Smooth muscle cell (in vitro differentiated cells): ENCODE data around the gene CARM1. TPM values are rescaled to one million over a fixed set of nuclear protein-coding genes. Genes with fewer than 3 reads are reported as not detected.

Source experiments
- DNase-seq: peaks from one replicate; lab custom pipeline; 2025; ENCODE audit not compliant: unreplicated experiment; lab: John Stamatoyannopoulos, UW
- H2AFZ ChIP-seq: fragments of 200-600 bp; sonication (generic); 2 replicates; pipeline ENCODE4 v1.6.0; 2016; ENCODE audit warnings: antibody characterized with exemption, low read depth, mild to moderate bottlenecking
- H3F3A ChIP-seq: fragments of 200-600 bp; sonication (generic); 2 replicates; pipeline ENCODE4 v1.6.0; 2017; ENCODE audit warnings: antibody characterized with exemption, low read depth
- H3K27ac ChIP-seq: fragments of 200-600 bp; sonication (generic); 2 replicates; pipeline ENCODE4 v1.5.1; 2016; ENCODE audit warnings: low read depth, mild to moderate bottlenecking
- H3K27me3 ChIP-seq: fragments of 200-600 bp; sonication (generic); 2 replicates; pipeline ENCODE4 v1.6.1; 2016; ENCODE audit warnings: low read depth, mild to moderate bottlenecking
- H3K36me3 ChIP-seq: fragments of 200-600 bp; sonication (generic); 2 replicates; pipeline ENCODE4 v1.5.1; 2016; ENCODE audit warnings: low read depth
- H3K4me1 ChIP-seq: fragments of 200-600 bp; sonication (generic); 2 replicates; pipeline ENCODE4 v1.5.1; 2016; ENCODE audit warnings: low read depth
- H3K4me2 ChIP-seq: fragments of 200-600 bp; sonication (generic); 2 replicates; pipeline ENCODE4 v1.6.0; 2016; ENCODE audit warnings: mild to moderate bottlenecking
- H3K4me3 ChIP-seq: fragments of 200-600 bp; sonication (generic); 2 replicates; pipeline ENCODE4 v1.5.1; 2016; ENCODE audit warnings: mild to moderate bottlenecking
- H3K79me2 ChIP-seq: fragments of 200-600 bp; sonication (generic); 2 replicates; pipeline ENCODE4 v1.6.0; 2016; ENCODE audit warnings: low read depth, mild to moderate bottlenecking
- H3K9ac ChIP-seq: fragments of 200-600 bp; sonication (generic); 2 replicates; pipeline ENCODE4 v1.6.0; 2016; ENCODE audit warnings: low read depth
- H3K9me3 ChIP-seq: fragments of 200-600 bp; sonication (generic); replicated peaks from 2 replicates; pipeline ENCODE4 v1.5.1; 2016; ENCODE audit warnings: low read depth
- H4K20me1 ChIP-seq: fragments of 200-600 bp; sonication (generic); 2 replicates; pipeline ENCODE4 v1.6.0; 2016; ENCODE audit warnings: low read depth
- WGBS: methylation state at CpG from one replicate; pipeline ENCODE4 v1.1.7; 2016; ENCODE audit warnings: low lambda C conversion rate; 5-methylcytosine and 5-hydroxymethylcytosine counted together
- polyA plus RNA-seq: library from polyadenylated mRNA; unstranded; fragments of >200 nt; fragmentation: Nextera tagmentation; extraction: Ambion mirVana; gene quantifications from 2 replicates; pipeline ENCODE4 v1.2.1, GENCODE V29; 2016
- total RNA-seq: library from RNA; depleted of rRNA; stranded (reverse); fragments of >200 nt; gene quantifications from 2 replicates; pipeline ENCODE4 v1.2.3, GENCODE V29; 2014
- TF ChIP-seq, protein P1 (sequence below): fragments of 200-600 bp; sonication (generic); IDR thresholded peaks from 2 replicates; pipeline ENCODE4 v1.5.1; 2017; ENCODE audit warnings: borderline replicate concordance, mild to moderate bottlenecking, antibody characterized with exemption; ENCODE audit not compliant: insufficient read depth, poor library complexity, severe bottlenecking

Gene CARM1
- total and polyA plus RNA-seq, 2 experiments from 2014 or later: 22.7 to 39.3 TPM

- WGBS: 74% methylated on average over 11 of the region's 11 CpGs
- Histone ChIP-seq H2AFZ (no peak overlapping the region), H3K36me3 (no peaks in the 10 kb centered on the region), H3K4me1 (peaks cover 8% of the 10 kb centered on the region), H4K20me1 (no peaks in the 10 kb centered on the region), H3K79me2 (no peaks in the 10 kb centered on the region), H3K4me2 (no peak overlapping the region), H3K9me3 (no peaks in the 10 kb centered on the region), H3K9ac (no peak overlapping the region), H3K27ac (no peak overlapping the region), H3K27me3 (no peaks in the 10 kb centered on the region), H3K4me3 (no peak overlapping the region), H3F3A (peaks cover 11% of the 10 kb centered on the region)
- TF ChIP-seq, protein P1, sequence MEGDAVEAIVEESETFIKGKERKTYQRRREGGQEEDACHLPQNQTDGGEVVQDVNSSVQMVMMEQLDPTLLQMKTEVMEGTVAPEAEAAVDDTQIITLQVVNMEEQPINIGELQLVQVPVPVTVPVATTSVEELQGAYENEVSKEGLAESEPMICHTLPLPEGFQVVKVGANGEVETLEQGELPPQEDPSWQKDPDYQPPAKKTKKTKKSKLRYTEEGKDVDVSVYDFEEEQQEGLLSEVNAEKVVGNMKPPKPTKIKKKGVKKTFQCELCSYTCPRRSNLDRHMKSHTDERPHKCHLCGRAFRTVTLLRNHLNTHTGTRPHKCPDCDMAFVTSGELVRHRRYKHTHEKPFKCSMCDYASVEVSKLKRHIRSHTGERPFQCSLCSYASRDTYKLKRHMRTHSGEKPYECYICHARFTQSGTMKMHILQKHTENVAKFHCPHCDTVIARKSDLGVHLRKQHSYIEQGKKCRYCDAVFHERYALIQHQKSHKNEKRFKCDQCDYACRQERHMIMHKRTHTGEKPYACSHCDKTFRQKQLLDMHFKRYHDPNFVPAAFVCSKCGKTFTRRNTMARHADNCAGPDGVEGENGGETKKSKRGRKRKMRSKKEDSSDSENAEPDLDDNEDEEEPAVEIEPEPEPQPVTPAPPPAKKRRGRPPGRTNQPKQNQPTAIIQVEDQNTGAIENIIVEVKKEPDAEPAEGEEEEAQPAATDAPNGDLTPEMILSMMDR: no peak
- no peak for DNase-seq
Measured at GRCh38 chr19:10838377-10838776, 33.0 kb upstream of the CARM1 start.

DNA sequence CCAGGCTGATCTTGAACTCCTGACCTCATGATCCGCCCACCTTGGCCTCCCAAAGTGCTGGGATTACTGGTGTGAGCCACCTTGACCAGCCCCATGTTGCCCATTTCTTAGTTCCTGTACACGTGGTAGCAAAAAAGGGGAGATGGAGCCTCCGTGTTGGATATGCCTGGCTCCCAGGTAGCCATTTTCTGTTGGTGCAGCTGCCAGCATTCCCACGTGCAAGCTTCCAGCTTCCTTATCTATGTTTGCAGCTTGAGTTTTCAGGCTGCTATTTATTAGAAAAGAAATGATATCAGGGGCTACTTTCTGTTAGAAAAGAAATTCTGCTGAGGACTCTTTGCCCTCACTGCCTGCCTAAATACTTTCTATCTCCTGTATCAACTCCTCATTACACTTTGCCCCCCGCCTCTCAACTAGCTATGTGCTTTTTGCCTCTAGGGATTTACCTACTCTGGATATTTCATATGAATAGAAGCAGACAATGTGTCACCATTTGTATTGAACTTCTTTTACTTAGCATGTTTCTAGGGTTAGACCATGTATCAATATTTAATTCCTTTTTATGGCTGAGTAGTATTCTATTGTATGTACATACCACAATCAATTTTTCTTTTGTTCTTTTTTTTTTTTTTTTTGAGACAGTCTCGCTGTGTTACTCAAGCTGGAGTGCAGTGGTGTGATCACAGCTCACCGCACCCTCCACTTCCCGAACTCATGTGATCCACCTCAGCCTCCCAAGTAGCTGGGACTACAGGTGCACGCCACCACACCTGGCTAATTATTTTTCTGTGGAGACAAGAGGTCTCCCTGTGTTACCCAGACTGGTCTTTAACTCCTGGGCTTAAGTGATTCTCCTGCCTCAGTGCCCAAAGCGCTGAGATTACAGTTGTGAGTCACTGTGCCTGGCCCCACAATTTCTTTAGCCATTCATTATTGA lies 32.0 kb upstream of the CARM1 start:
- H3K4me1 ChIP-seq: peaks cover 8% of the 10 kb centered on the region
- H3K4me3 ChIP-seq: no peak overlapping the region
- H3F3A ChIP-seq: peaks cover 4% of the 10 kb centered on the region
- H3K27me3 ChIP-seq: no peaks in the 10 kb centered on the region
- no peaks in the 10 kb centered on the region for H4K20me1 ChIP-seq
- H3K36me3 ChIP-seq: no peaks in the 10 kb centered on the region
- H3K4me2 ChIP-seq: no peak overlapping the region
- H2AFZ ChIP-seq: no peak overlapping the region
- no peaks in the 10 kb centered on the region for H3K9me3 ChIP-seq
- no peak overlapping the region for H3K9ac ChIP-seq
- H3K27ac ChIP-seq: no peak overlapping the region
- TF ChIP-seq, protein P1: no peak
- WGBS: 89% methylated on average over 10 of the region's 10 CpGs
- no peaks in the 10 kb centered on the region for H3K79me2 ChIP-seq
- DNase-seq: no peak

DNA sequence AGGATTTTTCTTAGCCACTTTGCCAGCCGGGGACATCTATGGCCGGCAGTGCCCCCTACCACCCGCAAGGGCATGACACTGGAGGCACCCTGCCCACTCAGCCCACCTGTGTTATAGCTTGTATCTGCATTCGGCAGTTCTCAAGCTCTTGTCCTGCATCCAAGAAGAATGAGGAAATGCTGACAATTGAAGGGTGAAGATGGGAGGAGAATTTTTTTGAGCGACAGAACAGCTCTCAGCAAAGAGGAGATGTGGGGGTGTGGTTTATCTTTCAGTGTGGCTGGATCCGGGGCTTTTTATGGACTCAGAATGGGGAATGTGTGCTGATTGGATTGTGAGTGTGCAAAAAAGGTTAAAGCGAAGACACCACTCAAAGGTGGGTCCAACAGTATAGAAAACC lies 28.6 kb upstream of the CARM1 start:
- H3K36me3 ChIP-seq: no peaks in the 10 kb centered on the region
- H2AFZ ChIP-seq: no peak overlapping the region
- no peaks in the 10 kb centered on the region for H3K79me2 ChIP-seq
- no peak for DNase-seq
- H3K9me3 ChIP-seq: no peaks in the 10 kb centered on the region
- WGBS: 79% methylated on average over 7 of the region's 7 CpGs
- no peak overlapping the region for H3K4me3 ChIP-seq
- no peak overlapping the region for H3K4me2 ChIP-seq
- TF ChIP-seq, protein P1: no peak
- H3F3A ChIP-seq: no peaks in the 10 kb centered on the region
- H3K9ac ChIP-seq: no peak overlapping the region
- no peak overlapping the region for H3K27ac ChIP-seq
- no peaks in the 10 kb centered on the region for H3K4me1 ChIP-seq
- no peaks in the 10 kb centered on the region for H4K20me1 ChIP-seq
- H3K27me3 ChIP-seq: no peaks in the 10 kb centered on the region
